Neural cell (in vitro differentiated cells): ENCODE data around the gene CYP4F8. TPM values are rescaled to one million over a fixed set of nuclear protein-coding genes. Genes with fewer than 3 reads are reported as not detected.
"Not testable (repeated sequence)": the region's sequence is repeated elsewhere in the genome, so short reads cannot be mapped to it uniquely, and the experiment has no call there.

ENCODE experiments used
- H2AFZ ChIP-seq: fragments of 200-600, 300-800 bp; sonication (generic), shearing (Covaris generic); 2 replicates; pipeline ENCODE4 v1.6.0; 2014; ENCODE audit warnings: low read depth, mild to moderate bottlenecking, antibody characterized with exemption, low read length, moderate library complexity
- H3F3A ChIP-seq: fragments of 200-600 bp; shearing (Covaris generic); 2 replicates; pipeline ENCODE4 v1.6.1; 2016; ENCODE audit warnings: mild to moderate bottlenecking, moderate library complexity, mixed read lengths, antibody characterized with exemption, low read length; ENCODE audit not compliant: insufficient read depth, poor library complexity, severe bottlenecking
- H3K27ac ChIP-seq: fragments of 200-600, 300-800 bp; sonication (generic), shearing (Covaris generic); 2 replicates; pipeline ENCODE4 v1.5.1; 2014; ENCODE audit warnings: mild to moderate bottlenecking, low read length, moderate library complexity
- H3K27me3 ChIP-seq: fragments of 300-800, 200-600 bp; sonication (generic), shearing (Covaris generic); 2 replicates; pipeline ENCODE4 v1.6.0; 2014; ENCODE audit warnings: mild to moderate bottlenecking, low read depth, low read length, moderate library complexity; ENCODE audit not compliant: insufficient read depth
- H3K36me3 ChIP-seq: fragments of 300-800, 200-600 bp; sonication (generic), shearing (Covaris generic); 2 replicates; pipeline ENCODE4 v1.5.1; 2014; ENCODE audit warnings: mild to moderate bottlenecking, antibody characterized with exemption, low read length, moderate library complexity; ENCODE audit not compliant: insufficient read depth
- H3K4me2 ChIP-seq: fragments of 300-800, 200-600 bp; sonication (generic), shearing (Covaris generic); 2 replicates; pipeline ENCODE4 v1.6.0; 2014; ENCODE audit warnings: mild to moderate bottlenecking, low read length
- H3K4me3 ChIP-seq: fragments of 300-800, 200-600 bp; sonication (generic), shearing (Covaris generic); 2 replicates; pipeline ENCODE4 v1.5.1; 2014; ENCODE audit warnings: mild to moderate bottlenecking, low read length, moderate library complexity
- H3K79me2 ChIP-seq: fragments of 200-600 bp; shearing (Covaris generic); replicated peaks from 2 replicates; pipeline ENCODE4 v1.6.0; 2014; ENCODE audit warnings: mild to moderate bottlenecking, low read length, moderate library complexity; ENCODE audit not compliant: insufficient read depth
- H3K9ac ChIP-seq: fragments of 300-800, 200-600 bp; sonication (generic), shearing (Covaris generic); 2 replicates; pipeline ENCODE4 v1.6.1; 2016; ENCODE audit warnings: mild to moderate bottlenecking, low read length, mixed read lengths
- H3K9me2 ChIP-seq: fragments of 200-600 bp; shearing (Covaris generic); 2 replicates; pipeline ENCODE4 v1.6.1; 2016; ENCODE audit warnings: mild to moderate bottlenecking, low read length, mixed read lengths; ENCODE audit not compliant: insufficient read depth
- H3K9me3 ChIP-seq: fragments of 200-600, 300-800 bp; sonication (generic), shearing (Covaris generic); 2 replicates; pipeline ENCODE4 v1.6.1; 2016; ENCODE audit warnings: mild to moderate bottlenecking, mixed run types, low read length, moderate library complexity, mixed read lengths
- H4K20me1 ChIP-seq: fragments of 200-600 bp; shearing (Covaris generic); 2 replicates; pipeline ENCODE4 v1.6.1; 2016; ENCODE audit warnings: mild to moderate bottlenecking, mixed run types; ENCODE audit not compliant: insufficient read depth
- EP300 ChIP-seq: fragments of 450-650 bp; conservative IDR thresholded peaks from 2 replicates; pipeline ENCODE4 v1.6.1; 2014; ENCODE audit warnings: antibody characterized with exemption, mild to moderate bottlenecking, moderate library complexity; ENCODE audit not compliant: poor library complexity, severe bottlenecking
- EZH2 ChIP-seq: fragments of 200-600, 300-800 bp; shearing (Covaris generic), sonication (generic); IDR thresholded peaks from 2 replicates; pipeline ENCODE4 v1.6.1; 2014; ENCODE audit warnings: antibody characterized with exemption, low read length, borderline replicate concordance, mild to moderate bottlenecking; ENCODE audit not compliant: insufficient read depth, poor library complexity, severe bottlenecking
- MXI1 ChIP-seq: fragments of 450-650 bp; conservative IDR thresholded peaks from 2 replicates; pipeline ENCODE4 v1.6.1; 2014; ENCODE audit warnings: antibody characterized with exemption, mild to moderate bottlenecking; ENCODE audit not compliant: poor library complexity, severe bottlenecking
- POLR2AphosphoS5 ChIP-seq: IDR thresholded peaks from 2 replicates; pipeline ENCODE4 v1.6.1; 2012
- RAD21 ChIP-seq: fragments of 450-650 bp; conservative IDR thresholded peaks from 2 replicates; pipeline ENCODE4 v1.6.1; 2014; ENCODE audit warnings: antibody characterized with exemption, mild to moderate bottlenecking, moderate library complexity
- SMC3 ChIP-seq: fragments of 450-650 bp; conservative IDR thresholded peaks from 2 replicates; pipeline ENCODE4 v1.6.1; 2014; ENCODE audit warnings: antibody characterized with exemption, mild to moderate bottlenecking, moderate library complexity; ENCODE audit not compliant: poor library complexity
- TAF1 ChIP-seq: IDR thresholded peaks from 2 replicates; pipeline ENCODE4 v1.6.1; 2012; ENCODE audit warnings: low read depth
- polyA plus RNA-seq: library from polyadenylated mRNA; depleted of rRNA; stranded (reverse); fragments of >200 nt; gene quantifications from 2 replicates; pipeline ENCODE4 v1.2.3, GENCODE V29; 2014
- TF ChIP-seq, protein P1 (sequence below): fragments of 450-650 bp; IDR thresholded peaks from 2 replicates; pipeline ENCODE4 v1.5.1; 2014; ENCODE audit warnings: antibody characterized with exemption, mild to moderate bottlenecking, moderate library complexity; ENCODE audit not compliant: poor library complexity, severe bottlenecking
- TF ChIP-seq, protein P2 (sequence below): IDR thresholded peaks from 2 replicates; pipeline ENCODE4 v1.6.1; 2012; ENCODE audit warnings: borderline replicate concordance

Gene CYP4F8
- polyA plus RNA-seq, 1 donor from 2014 or later: not detected

DNA sequence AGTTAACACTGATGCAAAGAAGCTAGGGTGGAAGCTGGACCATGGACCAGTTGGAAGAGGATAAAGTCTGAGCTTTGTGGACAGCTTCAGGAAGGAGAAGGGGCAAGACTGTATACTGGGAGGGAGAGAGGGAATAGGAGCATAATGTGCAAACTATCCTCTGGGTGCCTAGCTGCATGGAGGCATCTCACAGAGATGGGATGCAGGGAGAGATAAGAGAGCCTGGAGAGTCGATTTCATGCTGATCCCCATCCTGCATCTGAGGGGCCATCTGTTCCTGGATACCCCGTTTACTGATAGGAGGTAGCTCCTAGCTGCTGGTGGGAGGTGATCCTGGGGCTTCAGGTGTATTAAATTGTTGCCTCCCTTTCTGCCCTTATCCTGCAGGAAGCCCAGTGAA is 34.5 kb downstream of the CYP4F8 start:
- H3K27ac ChIP-seq: no peak overlapping the region
- TF ChIP-seq, protein P1, sequence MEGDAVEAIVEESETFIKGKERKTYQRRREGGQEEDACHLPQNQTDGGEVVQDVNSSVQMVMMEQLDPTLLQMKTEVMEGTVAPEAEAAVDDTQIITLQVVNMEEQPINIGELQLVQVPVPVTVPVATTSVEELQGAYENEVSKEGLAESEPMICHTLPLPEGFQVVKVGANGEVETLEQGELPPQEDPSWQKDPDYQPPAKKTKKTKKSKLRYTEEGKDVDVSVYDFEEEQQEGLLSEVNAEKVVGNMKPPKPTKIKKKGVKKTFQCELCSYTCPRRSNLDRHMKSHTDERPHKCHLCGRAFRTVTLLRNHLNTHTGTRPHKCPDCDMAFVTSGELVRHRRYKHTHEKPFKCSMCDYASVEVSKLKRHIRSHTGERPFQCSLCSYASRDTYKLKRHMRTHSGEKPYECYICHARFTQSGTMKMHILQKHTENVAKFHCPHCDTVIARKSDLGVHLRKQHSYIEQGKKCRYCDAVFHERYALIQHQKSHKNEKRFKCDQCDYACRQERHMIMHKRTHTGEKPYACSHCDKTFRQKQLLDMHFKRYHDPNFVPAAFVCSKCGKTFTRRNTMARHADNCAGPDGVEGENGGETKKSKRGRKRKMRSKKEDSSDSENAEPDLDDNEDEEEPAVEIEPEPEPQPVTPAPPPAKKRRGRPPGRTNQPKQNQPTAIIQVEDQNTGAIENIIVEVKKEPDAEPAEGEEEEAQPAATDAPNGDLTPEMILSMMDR: no peak
- no peak for TF ChIP-seq EP300
- TF ChIP-seq MXI1: no peak
- no peak for TF ChIP-seq POLR2AphosphoS5
- TF ChIP-seq, protein P2, sequence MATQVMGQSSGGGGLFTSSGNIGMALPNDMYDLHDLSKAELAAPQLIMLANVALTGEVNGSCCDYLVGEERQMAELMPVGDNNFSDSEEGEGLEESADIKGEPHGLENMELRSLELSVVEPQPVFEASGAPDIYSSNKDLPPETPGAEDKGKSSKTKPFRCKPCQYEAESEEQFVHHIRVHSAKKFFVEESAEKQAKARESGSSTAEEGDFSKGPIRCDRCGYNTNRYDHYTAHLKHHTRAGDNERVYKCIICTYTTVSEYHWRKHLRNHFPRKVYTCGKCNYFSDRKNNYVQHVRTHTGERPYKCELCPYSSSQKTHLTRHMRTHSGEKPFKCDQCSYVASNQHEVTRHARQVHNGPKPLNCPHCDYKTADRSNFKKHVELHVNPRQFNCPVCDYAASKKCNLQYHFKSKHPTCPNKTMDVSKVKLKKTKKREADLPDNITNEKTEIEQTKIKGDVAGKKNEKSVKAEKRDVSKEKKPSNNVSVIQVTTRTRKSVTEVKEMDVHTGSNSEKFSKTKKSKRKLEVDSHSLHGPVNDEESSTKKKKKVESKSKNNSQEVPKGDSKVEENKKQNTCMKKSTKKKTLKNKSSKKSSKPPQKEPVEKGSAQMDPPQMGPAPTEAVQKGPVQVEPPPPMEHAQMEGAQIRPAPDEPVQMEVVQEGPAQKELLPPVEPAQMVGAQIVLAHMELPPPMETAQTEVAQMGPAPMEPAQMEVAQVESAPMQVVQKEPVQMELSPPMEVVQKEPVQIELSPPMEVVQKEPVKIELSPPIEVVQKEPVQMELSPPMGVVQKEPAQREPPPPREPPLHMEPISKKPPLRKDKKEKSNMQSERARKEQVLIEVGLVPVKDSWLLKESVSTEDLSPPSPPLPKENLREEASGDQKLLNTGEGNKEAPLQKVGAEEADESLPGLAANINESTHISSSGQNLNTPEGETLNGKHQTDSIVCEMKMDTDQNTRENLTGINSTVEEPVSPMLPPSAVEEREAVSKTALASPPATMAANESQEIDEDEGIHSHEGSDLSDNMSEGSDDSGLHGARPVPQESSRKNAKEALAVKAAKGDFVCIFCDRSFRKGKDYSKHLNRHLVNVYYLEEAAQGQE: no peak
- TF ChIP-seq EZH2: no peak
- no peak for TF ChIP-seq TAF1
- no peak for TF ChIP-seq RAD21
- no peak overlapping the region for H2AFZ ChIP-seq
- no peaks in the 10 kb centered on the region for H3K27me3 ChIP-seq
- no peaks in the 10 kb centered on the region for H4K20me1 ChIP-seq
- no peak overlapping the region for H3K9ac ChIP-seq
- H3K79me2 ChIP-seq: no peaks in the 10 kb centered on the region
- no peaks in the 10 kb centered on the region for H3K9me2 ChIP-seq
- H3F3A ChIP-seq: no peaks in the 10 kb centered on the region
- no peaks in the 10 kb centered on the region for H3K36me3 ChIP-seq
- H3K4me3 ChIP-seq: no peak overlapping the region
- H3K9me3 ChIP-seq: no peaks in the 10 kb centered on the region
- H3K4me2 ChIP-seq: no peak overlapping the region

DNA sequence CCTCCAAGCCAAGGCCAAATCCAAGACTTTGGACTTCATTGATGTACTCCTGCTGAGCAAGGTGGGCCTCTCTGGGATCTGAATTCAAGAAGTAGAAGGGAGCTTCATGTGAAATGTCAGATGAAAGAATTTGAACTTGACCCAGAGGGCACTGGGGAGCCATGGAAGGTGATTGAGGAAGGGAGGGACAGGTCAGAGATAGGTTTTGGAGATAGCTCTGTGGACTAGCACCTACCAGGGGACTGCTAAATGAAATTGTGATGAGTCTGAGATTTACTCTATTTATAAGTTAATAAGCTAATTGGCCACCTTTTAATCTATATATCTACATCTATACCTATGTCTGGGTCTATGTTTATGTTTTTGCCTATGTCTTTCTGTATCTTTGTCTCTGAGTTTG is 35.1 kb downstream of the CYP4F8 start:
- H3F3A ChIP-seq, H4K20me1 ChIP-seq, H3K36me3 ChIP-seq, H3K9ac ChIP-seq, H3K4me3 ChIP-seq, H3K4me2 ChIP-seq, H3K27ac ChIP-seq, H3K27me3 ChIP-seq, H3K9me2 ChIP-seq, H2AFZ ChIP-seq, H3K9me3 ChIP-seq, H3K79me2 ChIP-seq: not testable (repeated sequence)

DNA sequence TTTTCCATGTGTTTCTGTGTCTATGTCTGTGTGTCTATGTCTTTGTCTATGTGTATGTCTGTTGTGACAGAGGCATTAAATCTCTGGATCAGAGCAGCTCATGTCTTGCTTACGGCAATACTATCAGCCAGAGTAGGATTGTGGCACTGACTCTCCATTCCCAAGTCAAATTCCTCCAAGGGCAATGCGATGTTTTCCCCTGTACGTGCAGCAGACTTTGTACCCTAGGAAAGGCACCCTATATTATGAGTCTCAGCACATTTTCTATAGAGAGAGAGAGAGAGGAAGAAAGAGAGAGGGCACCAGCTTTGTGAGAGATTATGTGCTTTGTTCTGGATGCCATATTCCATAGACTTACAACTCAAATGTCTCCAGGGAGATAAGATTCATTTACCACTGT is 36.8 kb downstream of the CYP4F8 start:
- Histone ChIP-seq H3K9me2 (no peaks in the 10 kb centered on the region), H3K79me2 (no peaks in the 10 kb centered on the region), H4K20me1 (no peaks in the 10 kb centered on the region), H3K4me2 (no peak overlapping the region), H3K27me3 (no peaks in the 10 kb centered on the region), H3K9ac (no peak overlapping the region), H3F3A (no peaks in the 10 kb centered on the region), H3K9me3 (no peaks in the 10 kb centered on the region), H3K4me3 (no peak overlapping the region), H3K27ac (no peak overlapping the region), H2AFZ (no peak overlapping the region), H3K36me3 (no peaks in the 10 kb centered on the region)
- TF ChIP-seq EZH2 (no peak), MXI1 (no peak), TAF1 (no peak), POLR2AphosphoS5 (no peak), EP300 (no peak), RAD21 (no peak), SMC3 (no peak)
- TF ChIP-seq, protein P2: no peak
- TF ChIP-seq, protein P1: no peak
